Loucy (cell line): Measurements from ENCODE around the gene ZFAND3.

Experiments
- H2AFZ ChIP-seq: fragments of 200-600 bp; sonication (generic); 2 replicates; pipeline ENCODE4 v1.6.0; 2016; ENCODE audit warnings: antibody characterized with exemption, mild to moderate bottlenecking, low read length, moderate library complexity
- H3F3A ChIP-seq: fragments of 200-600 bp; 2 replicates; pipeline ENCODE4 v1.6.0; 2016; ENCODE audit warnings: antibody characterized with exemption, low read depth, mild to moderate bottlenecking
- H3K27me3 ChIP-seq: fragments of 200-600 bp; sonication (generic); 2 replicates; pipeline ENCODE4 v1.6.1; 2014; ENCODE audit warnings: low read length, mild to moderate bottlenecking; ENCODE audit not compliant: insufficient read depth, poor library complexity, severe bottlenecking
- H3K36me3 ChIP-seq: fragments of 200-600 bp; sonication (generic); 2 replicates; pipeline ENCODE4 v1.6.1; 2016; ENCODE audit warnings: low read length; ENCODE audit not compliant: insufficient read depth
- H3K4me1 ChIP-seq: fragments of 200-600 bp; sonication (generic); 2 replicates; pipeline ENCODE4 v1.5.1; 2014; ENCODE audit warnings: low read length, mild to moderate bottlenecking; ENCODE audit not compliant: insufficient read depth, poor library complexity, severe bottlenecking
- H3K4me2 ChIP-seq: fragments of 200-600 bp; sonication (generic); 2 replicates; pipeline ENCODE4 v1.6.0; 2014; ENCODE audit warnings: antibody characterized with exemption, low read length, low read depth, mild to moderate bottlenecking; ENCODE audit not compliant: poor library complexity, severe bottlenecking
- H3K4me3 ChIP-seq: fragments of 200-600 bp; sonication (generic); 2 replicates; pipeline ENCODE4 v1.5.1; 2014; ENCODE audit warnings: low read length, mild to moderate bottlenecking, mixed read lengths; ENCODE audit not compliant: poor library complexity, severe bottlenecking
- H3K79me2 ChIP-seq: fragments of 200-600 bp; sonication (generic); 2 replicates; pipeline ENCODE4 v1.6.1; 2014; ENCODE audit warnings: low read length; ENCODE audit not compliant: insufficient read depth
- H3K9ac ChIP-seq: fragments of 200-600 bp; sonication (generic); 2 replicates; pipeline ENCODE4 v1.6.0; 2014; ENCODE audit warnings: mild to moderate bottlenecking, low read depth, low read length, moderate library complexity; ENCODE audit not compliant: poor library complexity, severe bottlenecking
- H3K9me2 ChIP-seq: fragments of 200-600 bp; sonication (generic); replicated peaks from 2 replicates; pipeline ENCODE4 v1.6.1; 2016; ENCODE audit warnings: low read depth, low read length, mixed read lengths
- H3K9me3 ChIP-seq: fragments of 200-600 bp; sonication (generic); 2 replicates; pipeline ENCODE4 v1.6.1; 2014; ENCODE audit warnings: mild to moderate bottlenecking, antibody characterized with exemption, low read length, low read depth; ENCODE audit not compliant: insufficient read depth
- H4K20me1 ChIP-seq: fragments of 200-600 bp; sonication (generic); 2 replicates; pipeline ENCODE4 v1.6.0; 2014; ENCODE audit warnings: antibody characterized with exemption, low read length, mild to moderate bottlenecking; ENCODE audit not compliant: insufficient read depth, poor library complexity, severe bottlenecking
- CTCF ChIP-seq: fragments of 200-600 bp; sonication (generic); conservative IDR thresholded peaks from 2 replicates; pipeline ENCODE4 v1.5.1; 2014; ENCODE audit warnings: mild to moderate bottlenecking, antibody characterized with exemption, low read length
- EZH2phosphoT487 ChIP-seq: fragments of 200-600 bp; IDR thresholded peaks from 2 replicates; pipeline ENCODE4 v1.6.1; 2018; ENCODE audit warnings: antibody characterized with exemption, mild to moderate bottlenecking, moderate library complexity, borderline replicate concordance

The ZFAND3 gene

GRCh38 chr6:38107073-38107472 lies 287.5 kb downstream of the ZFAND3 start:
- no peak overlapping the region for H3K4me2 ChIP-seq
- no peaks in the 10 kb centered on the region for H3F3A ChIP-seq
- no peak overlapping the region for H2AFZ ChIP-seq
- H3K36me3 ChIP-seq = peaks cover 10% of the 10 kb centered on the region; the same call in 1 of the 2 replicates
- H3K4me3 ChIP-seq = no peak overlapping the region
- no peaks in the 10 kb centered on the region for H4K20me1 ChIP-seq
- TF ChIP-seq CTCF = no peak
- no peak for TF ChIP-seq EZH2phosphoT487
- no peaks in the 10 kb centered on the region for H3K9me3 ChIP-seq
- H3K4me1 ChIP-seq = peaks cover 15% of the 10 kb centered on the region
- H3K9me2 ChIP-seq = no peaks in the 10 kb centered on the region
- no peak overlapping the region for H3K9ac ChIP-seq
- peaks cover 13% of the 10 kb centered on the region; the same call in 1 of the 2 replicates for H3K79me2 ChIP-seq
- no peaks in the 10 kb centered on the region for H3K27me3 ChIP-seq

- Histone ChIP-seq H3K4me2 (no peak overlapping the region), H3K36me3 (peaks cover 6% of the 10 kb centered on the region; the same call in 1 of the 2 replicates), H3K4me1 (peaks cover 8% of the 10 kb centered on the region), H3K9me3 (no peaks in the 10 kb centered on the region), H3K27me3 (no peaks in the 10 kb centered on the region), H3K79me2 (peaks cover 15% of the 10 kb centered on the region; the same call in 1 of the 2 replicates), H3K9me2 (no peaks in the 10 kb centered on the region), H2AFZ (no peak overlapping the region), H3K9ac (no peak overlapping the region), H3K4me3 (no peak overlapping the region), H4K20me1 (no peaks in the 10 kb centered on the region), H3F3A (no peaks in the 10 kb centered on the region)
- no peak for TF ChIP-seq CTCF
- TF ChIP-seq EZH2phosphoT487 = no peak
These were observed 291.0 kb downstream of the ZFAND3 start for GRCh38 chr6:38110481-38110971.

DNA sequence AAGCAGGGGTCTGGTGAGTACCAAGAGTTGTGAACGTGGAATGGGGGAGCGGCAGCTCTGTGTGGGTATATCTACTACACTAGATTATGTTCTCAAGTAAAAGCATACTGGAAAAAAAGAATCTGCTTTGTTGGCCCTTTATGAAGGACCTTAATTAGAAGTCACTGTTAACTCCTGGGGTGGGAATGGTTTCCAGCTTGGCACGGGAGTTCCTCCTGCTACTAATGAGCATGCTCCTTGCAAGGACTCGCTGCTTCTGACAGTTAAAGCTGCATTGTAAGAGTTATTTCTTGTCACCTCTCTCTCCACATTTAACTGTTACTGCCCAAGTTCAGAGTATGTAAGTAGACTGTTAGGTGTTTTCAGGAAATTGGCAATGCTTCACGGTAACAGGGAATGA lies 292.7 kb downstream of the ZFAND3 start:
- Histone ChIP-seq H3K27me3 (no peaks in the 10 kb centered on the region), H3K9me2 (no peaks in the 10 kb centered on the region), H3K36me3 (peaks cover 12% of the 10 kb centered on the region; the same call in 1 of the 2 replicates), H3K9ac (no peak overlapping the region), H3K4me1 (peaks cover 18% of the 10 kb centered on the region), H4K20me1 (no peaks in the 10 kb centered on the region), H3F3A (no peaks in the 10 kb centered on the region), H3K9me3 (no peaks in the 10 kb centered on the region), H3K79me2 (peaks cover 13% of the 10 kb centered on the region; the same call in 1 of the 2 replicates), H3K4me3 (no peak overlapping the region), H2AFZ (no peak overlapping the region), H3K4me2 (no peak overlapping the region)
- TF ChIP-seq CTCF (no peak), EZH2phosphoT487 (no peak)
